Ovary (tissue), 3 donors: ENCODE data around the gene FMNL3.

Experiments
- POLR2A ChIP-seq: fragments of 450-650 bp; IDR thresholded peaks from one replicate; pipeline ENCODE4 v1.6.1; 2017; ENCODE audit warnings: antibody characterized with exemption, mild to moderate bottlenecking, moderate library complexity
- TF ChIP-seq, protein P1 (sequence below), 3 donors: fragments of 450-650 bp in 2 of 3; fragments of 200-600 bp in 1 of 3; IDR thresholded peaks; one replicate each; pipeline versions ENCODE4 v1.5.1 to v1.8.0; 2016 to 2022; ENCODE audit warnings: antibody characterized with exemption in 3 of 3, mild to moderate bottlenecking in 1 of 3
- donor health status: DM: no; HTN: no; CAD: no.

DNA sequence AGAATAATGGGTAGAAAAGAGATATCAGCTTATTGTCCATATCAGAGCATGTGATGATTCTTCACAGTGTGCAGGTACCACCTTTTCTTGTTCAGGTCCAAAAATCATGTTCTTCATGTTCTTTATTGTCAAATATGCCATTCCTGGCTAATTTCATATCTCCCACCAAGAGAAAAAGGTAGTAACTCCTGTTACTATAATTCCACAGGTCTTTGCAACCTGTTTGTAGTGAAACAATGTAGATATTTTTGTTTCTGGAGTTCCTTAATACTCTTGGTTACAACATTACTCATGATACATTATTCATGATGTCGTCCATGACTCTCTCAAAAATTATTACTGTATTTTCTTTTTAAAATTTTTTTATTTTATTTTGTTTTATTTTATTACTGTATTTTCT lies 22.8 kb upstream of the FMNL3 start:
- TF ChIP-seq POLR2A = no peak
- TF ChIP-seq, protein P1, sequence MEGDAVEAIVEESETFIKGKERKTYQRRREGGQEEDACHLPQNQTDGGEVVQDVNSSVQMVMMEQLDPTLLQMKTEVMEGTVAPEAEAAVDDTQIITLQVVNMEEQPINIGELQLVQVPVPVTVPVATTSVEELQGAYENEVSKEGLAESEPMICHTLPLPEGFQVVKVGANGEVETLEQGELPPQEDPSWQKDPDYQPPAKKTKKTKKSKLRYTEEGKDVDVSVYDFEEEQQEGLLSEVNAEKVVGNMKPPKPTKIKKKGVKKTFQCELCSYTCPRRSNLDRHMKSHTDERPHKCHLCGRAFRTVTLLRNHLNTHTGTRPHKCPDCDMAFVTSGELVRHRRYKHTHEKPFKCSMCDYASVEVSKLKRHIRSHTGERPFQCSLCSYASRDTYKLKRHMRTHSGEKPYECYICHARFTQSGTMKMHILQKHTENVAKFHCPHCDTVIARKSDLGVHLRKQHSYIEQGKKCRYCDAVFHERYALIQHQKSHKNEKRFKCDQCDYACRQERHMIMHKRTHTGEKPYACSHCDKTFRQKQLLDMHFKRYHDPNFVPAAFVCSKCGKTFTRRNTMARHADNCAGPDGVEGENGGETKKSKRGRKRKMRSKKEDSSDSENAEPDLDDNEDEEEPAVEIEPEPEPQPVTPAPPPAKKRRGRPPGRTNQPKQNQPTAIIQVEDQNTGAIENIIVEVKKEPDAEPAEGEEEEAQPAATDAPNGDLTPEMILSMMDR (IDR thresholded peaks at IDR 0.05) = no peak
